ENCODE results near the gene RAD51B.

GRCh38 chr14:68325267-68325807 lies 505.8 kb downstream of the RAD51B start:
- TF ChIP-seq, protein P1, sequence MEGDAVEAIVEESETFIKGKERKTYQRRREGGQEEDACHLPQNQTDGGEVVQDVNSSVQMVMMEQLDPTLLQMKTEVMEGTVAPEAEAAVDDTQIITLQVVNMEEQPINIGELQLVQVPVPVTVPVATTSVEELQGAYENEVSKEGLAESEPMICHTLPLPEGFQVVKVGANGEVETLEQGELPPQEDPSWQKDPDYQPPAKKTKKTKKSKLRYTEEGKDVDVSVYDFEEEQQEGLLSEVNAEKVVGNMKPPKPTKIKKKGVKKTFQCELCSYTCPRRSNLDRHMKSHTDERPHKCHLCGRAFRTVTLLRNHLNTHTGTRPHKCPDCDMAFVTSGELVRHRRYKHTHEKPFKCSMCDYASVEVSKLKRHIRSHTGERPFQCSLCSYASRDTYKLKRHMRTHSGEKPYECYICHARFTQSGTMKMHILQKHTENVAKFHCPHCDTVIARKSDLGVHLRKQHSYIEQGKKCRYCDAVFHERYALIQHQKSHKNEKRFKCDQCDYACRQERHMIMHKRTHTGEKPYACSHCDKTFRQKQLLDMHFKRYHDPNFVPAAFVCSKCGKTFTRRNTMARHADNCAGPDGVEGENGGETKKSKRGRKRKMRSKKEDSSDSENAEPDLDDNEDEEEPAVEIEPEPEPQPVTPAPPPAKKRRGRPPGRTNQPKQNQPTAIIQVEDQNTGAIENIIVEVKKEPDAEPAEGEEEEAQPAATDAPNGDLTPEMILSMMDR (conservative IDR thresholded peaks at IDR 0.05 in 1 of 2, IDR thresholded peaks at IDR 0.05 in 1 of 2; ENCODE audit: low read depth in 1 of 2, low read length in 2 of 2): no peak
- no peak for TF ChIP-seq EZH2 (IDR thresholded peaks at IDR 0.05; ENCODE audit: low read length, missing control alignments)
